ENCODE results near the gene SECISBP2.
"Not testable (repeated sequence)": the region's sequence is repeated elsewhere in the genome, so short reads cannot be mapped to it uniquely, and the experiment has no call there.

SECISBP2 gene

GRCh38 chr9:89310475-89311345 is 7.6 kb upstream of the SECISBP2 start, which contains the start of gene CKS2:
TSS of gene CKS2 (plus strand) at chr9:89311195. CDS start at chr9:89311293, 98 bp downstream.
- DNase-seq (ENCODE audit: low read depth), result peak; percentile 99

- DNase-seq (ENCODE audit: low read depth), result peak; percentile 3
These were observed 6.7 kb upstream of the SECISBP2 start for GRCh38 chr9:89311346-89312221.

- DNase-seq (ENCODE audit: low read depth), result no peak
These were observed 6.1 kb upstream of the SECISBP2 start for GRCh38 chr9:89312222-89312571.

GRCh38 chr9:89313842-89314241 is 4.5 kb upstream of the SECISBP2 start:
- no peak for DNase-seq (ENCODE audit: low read depth)

GRCh38 chr9:89314955-89315354 is 3.3 kb upstream of the SECISBP2 start:
- no peak for DNase-seq (ENCODE audit: low read depth)

- DNase-seq (ENCODE audit: low read depth), result no peak
These were observed 2.8 kb upstream of the SECISBP2 start for GRCh38 chr9:89315482-89315881.

- DNase-seq (ENCODE audit: low read depth), result no peak
These were observed 1.0 kb upstream of the SECISBP2 start for GRCh38 chr9:89317282-89317681.

GRCh38 chr9:89319015-89319905 is 960 bp downstream of the SECISBP2 start:
- DNase-seq (ENCODE audit: low read depth), result no peak

- no peak for DNase-seq (ENCODE audit: low read depth)
These were observed 5.1 kb downstream of the SECISBP2 start for GRCh38 chr9:89323390-89323789.

GRCh38 chr9:89325733-89326132 is 7.4 kb downstream of the SECISBP2 start:
- DNase-seq (ENCODE audit: low read depth), result no peak

GRCh38 chr9:89328064-89328463 is 9.8 kb downstream of the SECISBP2 start:
- DNase-seq (ENCODE audit: low read depth), result no peak

GRCh38 chr9:89329917-89330316 is 11.6 kb downstream of the SECISBP2 start:
- no peak for DNase-seq (ENCODE audit: low read depth)

GRCh38 chr9:89330513-89330912 is 12.2 kb downstream of the SECISBP2 start:
- DNase-seq (ENCODE audit: low read depth), result no peak

GRCh38 chr9:89339807-89340206 is 21.5 kb downstream of the SECISBP2 start:
- DNase-seq (ENCODE audit: low read depth), result no peak

GRCh38 chr9:89340332-89340731 is 22.0 kb downstream of the SECISBP2 start:
- DNase-seq (ENCODE audit: low read depth), result no peak

- DNase-seq (ENCODE audit: low read depth), result no peak
These were observed 23.9 kb downstream of the SECISBP2 start for GRCh38 chr9:89342213-89342612.

- DNase-seq (ENCODE audit: low read depth), result no peak
These were observed 24.6 kb downstream of the SECISBP2 start for GRCh38 chr9:89342948-89343347.

GRCh38 chr9:89343812-89344211 is 25.5 kb downstream of the SECISBP2 start:
- not testable (repeated sequence) for DNase-seq (ENCODE audit: low read depth)

- DNase-seq (ENCODE audit: low read depth), result no peak
These were observed 27.2 kb downstream of the SECISBP2 start for GRCh38 chr9:89345476-89345875.

GRCh38 chr9:89346696-89347095 is 28.4 kb downstream of the SECISBP2 start:
- no peak for DNase-seq (ENCODE audit: low read depth)

GRCh38 chr9:89347651-89348050 is 29.4 kb downstream of the SECISBP2 start:
- no peak for DNase-seq (ENCODE audit: low read depth)

- no peak for DNase-seq (ENCODE audit: low read depth)
These were observed 31.3 kb downstream of the SECISBP2 start for GRCh38 chr9:89349607-89350006.
